ENCODE results near the gene SPINK9. TPM values are rescaled to one million over a fixed set of nuclear protein-coding genes. Genes with fewer than 3 reads are reported as not detected.

Gene SPINK9
- total RNA-seq, 2 experiments from 2014 or later = not detected

DNA sequence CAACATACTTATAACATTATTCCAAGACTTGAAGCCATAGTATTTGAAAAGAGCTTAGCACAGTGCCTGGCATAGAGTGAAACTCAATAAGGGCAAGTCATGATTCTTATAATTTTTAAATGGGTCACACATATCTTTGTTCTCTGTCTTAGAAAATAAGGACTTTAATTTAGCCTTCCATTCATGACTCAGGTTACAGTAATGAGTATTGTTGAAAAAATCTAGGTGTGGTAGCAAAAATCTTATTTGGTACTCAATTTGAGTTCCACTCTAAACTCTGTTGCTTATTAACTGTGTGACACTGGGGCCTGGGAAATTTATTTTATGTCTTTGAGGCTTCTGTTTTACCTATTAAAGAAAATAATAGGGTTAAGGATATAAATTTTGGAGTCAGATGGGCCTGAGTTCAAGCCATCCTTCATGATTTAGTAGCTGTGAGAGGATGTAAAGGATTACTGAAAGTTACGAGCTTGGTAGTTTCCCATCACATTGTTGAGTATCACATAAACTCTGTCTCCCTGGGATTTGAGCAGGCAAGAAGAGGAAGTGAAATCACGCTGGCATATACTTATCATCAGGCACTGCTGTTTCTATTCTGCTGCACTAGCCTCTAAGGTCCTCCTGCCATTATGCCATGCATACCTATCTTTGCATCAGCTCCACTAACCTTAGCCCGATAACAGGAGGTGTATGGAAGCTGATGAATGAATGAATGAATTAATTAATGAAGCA, 1.5 kb downstream of the SPINK9 start:
- no peaks in the 10 kb centered on the region for H3K9me3 Mint-ChIP-seq
- no peak for DNase-seq
- no peaks in the 10 kb centered on the region for H3K4me1 Mint-ChIP-seq (ENCODE audit: low read depth)
- intact Hi-C loops (cut with micrococcal nuclease) = no loop called here
- peaks cover 1% of the 10 kb centered on the region for H3K36me3 Mint-ChIP-seq
- H3K4me3 Mint-ChIP-seq = no peak overlapping the region
- no peak overlapping the region for H3K27ac Mint-ChIP-seq
- no peaks in the 10 kb centered on the region for H3K27me3 Mint-ChIP-seq
- CTCF ChIA-PET = no interaction called here
- POLR2A ChIA-PET = no interaction called here

DNA sequence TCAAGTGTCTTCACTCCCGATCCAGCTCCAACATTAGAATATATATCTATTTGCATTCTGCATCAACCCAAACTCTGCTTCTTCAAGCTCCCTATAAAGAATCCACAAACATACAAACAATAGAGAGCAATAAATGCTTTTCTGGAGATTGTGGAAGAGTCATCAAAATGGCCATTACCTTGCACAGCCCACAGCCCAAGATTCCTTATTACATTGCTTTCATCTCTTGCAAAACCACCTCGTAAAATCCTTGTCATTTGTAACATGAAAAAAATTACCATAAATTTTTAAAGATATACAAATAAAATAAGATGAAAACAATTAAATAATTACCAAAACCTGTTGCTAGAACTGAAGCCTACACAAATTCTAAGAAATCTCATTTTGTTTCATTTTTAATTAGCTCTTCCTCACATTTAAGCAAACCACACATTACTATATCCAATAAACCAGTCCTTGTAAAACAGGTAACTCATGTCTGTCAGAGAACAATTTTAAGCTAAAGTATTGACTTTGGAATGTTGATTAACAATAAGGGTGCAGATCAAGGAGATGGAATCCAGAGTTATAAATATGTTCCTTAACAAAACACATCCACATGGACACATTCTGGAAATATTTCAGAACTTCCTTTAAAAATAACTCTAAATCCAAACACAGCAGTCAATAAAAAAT, 7.1 kb downstream of the SPINK9 start:
- no peaks in the 10 kb centered on the region for H3K4me1 Mint-ChIP-seq (ENCODE audit: low read depth)
- POLR2A ChIA-PET = no interaction called here
- CTCF ChIA-PET = no interaction called here
- no peak overlapping the region for H3K27ac Mint-ChIP-seq
- intact Hi-C loops (cut with micrococcal nuclease) = no loop called here
- DNase-seq = no peak
- H3K36me3 Mint-ChIP-seq = peaks cover 1% of the 10 kb centered on the region
- H3K4me3 Mint-ChIP-seq = no peak overlapping the region
- no peaks in the 10 kb centered on the region for H3K9me3 Mint-ChIP-seq
- no peaks in the 10 kb centered on the region for H3K27me3 Mint-ChIP-seq

DNA sequence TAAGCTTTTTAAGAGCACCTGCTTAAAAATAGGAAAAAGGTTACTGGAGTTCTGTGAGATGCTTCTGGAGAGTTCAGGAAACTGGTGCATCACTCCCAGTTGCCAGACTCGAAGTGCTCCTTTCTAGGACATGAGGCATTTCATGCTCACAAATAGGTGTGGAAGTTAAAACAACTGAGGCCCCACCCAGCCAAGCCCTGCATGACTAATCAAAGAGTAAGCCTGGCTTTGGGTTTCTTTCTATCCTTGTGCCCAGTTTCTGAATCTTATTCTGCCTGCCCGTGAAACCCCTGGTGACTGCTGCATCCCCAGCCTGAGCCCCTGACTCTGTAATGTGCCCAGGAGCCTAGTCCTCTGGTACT, 7.7 kb downstream of the SPINK9 start:
- Mint-ChIP-seq H3K36me3 (peaks cover 1% of the 10 kb centered on the region), H3K9me3 (no peaks in the 10 kb centered on the region), H3K4me1 (ENCODE audit: low read depth) (no peaks in the 10 kb centered on the region), H3K27me3 (no peaks in the 10 kb centered on the region), H3K4me3 (no peak overlapping the region), H3K27ac (no peak overlapping the region)
- no peak for DNase-seq
- intact Hi-C loops (cut with micrococcal nuclease) = no loop called here
- POLR2A ChIA-PET = no interaction called here
- CTCF ChIA-PET = no interaction called here

DNA sequence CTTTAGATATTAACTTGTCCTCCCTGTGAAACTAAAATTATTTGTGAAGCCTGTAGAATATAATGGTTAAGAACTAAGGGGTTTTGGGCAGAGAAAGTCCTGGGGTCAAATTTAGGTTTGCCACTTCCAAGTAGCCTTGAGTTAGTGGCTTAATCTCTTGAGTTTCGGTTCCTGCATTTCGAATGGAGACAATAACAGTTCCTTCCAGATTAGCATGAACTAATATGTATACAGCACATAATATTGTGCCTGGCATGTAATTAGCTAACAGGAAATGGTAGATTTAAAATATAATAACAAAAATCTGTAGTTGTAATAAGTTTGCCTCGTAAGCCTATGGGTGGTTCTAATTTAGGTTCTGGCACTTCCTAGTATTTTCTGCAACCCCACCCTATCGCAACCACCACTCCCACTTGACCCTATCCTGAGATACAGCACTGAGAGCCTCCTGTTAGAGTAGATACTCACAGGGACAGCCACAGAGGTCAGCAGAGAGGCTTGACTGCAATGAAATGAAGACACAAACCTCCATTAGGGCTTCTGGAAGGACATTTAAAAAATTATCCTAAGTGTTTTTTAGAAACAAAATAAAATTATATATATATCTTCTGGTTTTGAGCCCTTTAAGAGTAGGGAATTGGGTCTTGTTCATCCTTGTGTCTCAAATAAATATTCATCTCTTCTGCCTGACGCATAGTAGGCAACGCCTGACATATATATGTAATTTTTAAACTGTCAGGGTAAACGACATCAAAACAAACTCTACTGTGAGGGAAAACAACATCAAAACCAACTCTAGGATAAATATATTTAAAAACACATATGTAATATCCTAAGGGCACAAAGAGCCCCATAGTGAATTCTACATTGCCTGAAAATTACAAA, 8.5 kb downstream of the SPINK9 start:
- DNase-seq = no peak
- intact Hi-C loops (cut with micrococcal nuclease) = no loop called here
- no peaks in the 10 kb centered on the region for H3K9me3 Mint-ChIP-seq
- no peak overlapping the region for H3K4me3 Mint-ChIP-seq
- peaks cover 1% of the 10 kb centered on the region for H3K36me3 Mint-ChIP-seq
- H3K27me3 Mint-ChIP-seq = no peaks in the 10 kb centered on the region
- no peak overlapping the region for H3K27ac Mint-ChIP-seq
- ChIA-PET POLR2A (no interaction called here), CTCF (no interaction called here)
- H3K4me1 Mint-ChIP-seq (ENCODE audit: low read depth) = no peaks in the 10 kb centered on the region

GRCh38 chr5:148347706-148348105, 12.3 kb downstream of the SPINK9 start:
- Mint-ChIP-seq H3K36me3 (peaks cover 2% of the 10 kb centered on the region), H3K4me3 (no peak overlapping the region), H3K27me3 (no peaks in the 10 kb centered on the region), H3K4me1 (ENCODE audit: low read depth) (no peaks in the 10 kb centered on the region), H3K9me3 (no peaks in the 10 kb centered on the region), H3K27ac (no peak overlapping the region)
- ChIA-PET CTCF (no interaction called here), POLR2A (no interaction called here)
- intact Hi-C loops (cut with micrococcal nuclease) = no loop called here
- no peak for DNase-seq

DNA sequence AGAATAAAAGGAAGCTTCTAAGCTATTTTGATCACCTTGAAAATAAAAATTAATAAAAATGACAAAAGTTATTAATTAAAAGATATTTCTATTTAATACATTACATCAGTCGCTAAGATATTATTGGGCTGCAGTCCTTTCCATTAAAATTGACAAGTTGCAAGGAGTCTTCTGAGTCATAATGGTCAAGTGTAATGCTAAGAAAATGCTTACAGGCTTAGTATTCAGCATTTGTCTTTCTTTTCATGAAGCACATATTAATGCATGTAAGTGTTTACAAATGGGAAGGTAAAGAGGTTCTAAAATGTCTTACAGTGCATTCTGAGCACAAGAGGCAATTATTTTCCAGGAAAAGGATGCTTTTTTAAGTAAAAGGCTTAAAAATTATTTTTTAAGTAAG, 17.3 kb downstream of the SPINK9 start:
- Mint-ChIP-seq H3K4me1 (ENCODE audit: low read depth) (no peaks in the 10 kb centered on the region), H3K27ac (no peak overlapping the region), H3K27me3 (no peaks in the 10 kb centered on the region), H3K9me3 (no peaks in the 10 kb centered on the region), H3K4me3 (no peak overlapping the region), H3K36me3 (peaks cover 2% of the 10 kb centered on the region)
- intact Hi-C loops (cut with micrococcal nuclease) = no loop called here
- no peak for DNase-seq
- ChIA-PET POLR2A (no interaction called here), CTCF (no interaction called here)

DNA sequence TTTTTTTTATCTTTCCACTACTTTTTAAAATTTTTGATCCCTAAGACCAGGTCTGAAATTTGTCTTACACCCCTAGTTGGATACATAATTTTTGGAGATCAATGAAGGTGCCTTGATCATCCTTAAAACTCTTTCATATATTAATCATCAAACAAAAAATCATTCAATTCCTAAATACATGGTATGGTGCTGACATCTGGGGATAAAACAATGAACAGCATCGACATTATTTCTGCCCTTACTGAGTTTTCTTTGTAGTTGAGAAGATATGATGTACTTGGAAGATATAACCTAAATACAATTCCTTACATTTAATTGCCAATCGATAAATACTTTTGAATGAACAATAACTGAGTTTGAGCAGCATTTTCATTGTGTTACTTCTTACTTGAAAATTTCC, 18.3 kb downstream of the SPINK9 start:
- H3K27me3 Mint-ChIP-seq = no peaks in the 10 kb centered on the region

GRCh38 chr5:148364343-148364742, 29.0 kb downstream of the SPINK9 start:
- ChIA-PET POLR2A (no interaction called here), CTCF (no interaction called here)
- H3K4me3 Mint-ChIP-seq = no peak overlapping the region
- no peak overlapping the region for H3K27ac Mint-ChIP-seq
- no peaks in the 10 kb centered on the region for H3K27me3 Mint-ChIP-seq
- peaks cover 11% of the 10 kb centered on the region for H3K9me3 Mint-ChIP-seq
- no peak for DNase-seq
- intact Hi-C loops (cut with micrococcal nuclease) = no loop called here
- no peaks in the 10 kb centered on the region for H3K4me1 Mint-ChIP-seq (ENCODE audit: low read depth)
- H3K36me3 Mint-ChIP-seq = peaks cover 2% of the 10 kb centered on the region

More for the DNA sequence above, 18.3 kb downstream of the SPINK9 start:
- peaks cover 2% of the 10 kb centered on the region for H3K36me3 Mint-ChIP-seq
- POLR2A ChIA-PET = no interaction called here
- H3K4me3 Mint-ChIP-seq = no peak overlapping the region
- H3K4me1 Mint-ChIP-seq (ENCODE audit: low read depth) = no peaks in the 10 kb centered on the region
- no peak for DNase-seq
- intact Hi-C loops (cut with micrococcal nuclease) = no loop called here
- no peak overlapping the region for H3K27ac Mint-ChIP-seq
- CTCF ChIA-PET = no interaction called here
- no peaks in the 10 kb centered on the region for H3K9me3 Mint-ChIP-seq

DNA sequence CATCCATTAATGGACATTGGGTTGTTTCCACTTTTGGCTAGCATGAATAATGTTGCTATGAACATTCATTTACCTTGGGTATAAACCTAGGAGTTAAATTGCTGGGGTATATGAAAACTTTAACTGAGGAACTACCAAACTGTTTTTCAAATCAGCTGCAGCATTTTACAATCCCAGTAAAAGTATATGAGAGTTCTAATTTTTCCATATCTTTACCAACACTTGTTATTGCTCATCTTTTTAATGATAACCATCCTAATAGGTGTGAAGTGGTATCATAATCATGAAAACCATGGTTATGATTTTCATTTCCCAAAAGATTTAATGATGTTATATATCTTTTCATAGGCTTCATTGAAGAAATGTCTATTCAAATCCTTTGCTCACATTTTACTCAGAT, 32.9 kb downstream of the SPINK9 start:
- Mint-ChIP-seq H3K4me3 (no peak overlapping the region), H3K4me1 (ENCODE audit: low read depth) (no peaks in the 10 kb centered on the region), H3K27me3 (peaks cover 3% of the 10 kb centered on the region), H3K27ac (no peak overlapping the region), H3K9me3 (peaks cover 15% of the 10 kb centered on the region), H3K36me3 (peaks cover 2% of the 10 kb centered on the region)
- intact Hi-C loops (cut with micrococcal nuclease) = no loop called here
- DNase-seq = no peak
- ChIA-PET POLR2A (no interaction called here), CTCF (no interaction called here)

DNA sequence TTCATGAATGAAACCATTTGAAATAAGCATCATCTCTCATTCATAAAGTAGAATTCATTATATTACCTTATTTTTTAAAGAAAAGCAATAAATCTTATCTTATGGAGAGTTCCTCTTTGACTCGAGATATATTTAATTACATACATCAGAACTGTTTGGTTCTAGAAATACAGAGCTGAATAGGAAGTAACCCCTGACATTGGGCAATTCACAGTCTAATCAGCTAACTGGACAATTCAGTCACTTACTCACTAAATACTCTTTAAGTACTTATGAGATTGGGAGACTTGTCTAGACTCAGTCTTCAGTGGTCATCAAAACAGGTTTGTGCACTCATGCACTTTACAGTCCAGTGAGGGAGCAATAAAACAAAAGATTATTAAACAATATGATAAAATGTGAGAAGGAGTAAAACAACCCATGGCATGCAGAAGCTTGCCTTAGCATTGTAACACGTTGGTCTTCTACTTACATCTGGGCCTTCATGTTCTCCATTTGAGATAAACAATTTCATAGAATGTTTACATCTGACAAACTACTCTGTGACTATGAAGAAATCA, 36.9 kb downstream of the SPINK9 start:
- no peak overlapping the region for H3K4me3 Mint-ChIP-seq
- CTCF ChIA-PET = interaction anchor here (1.2 kb wide), 1 partner anchor 72 kb away, joined by 4 read pairs; no protein-coding TSS in a partner anchor

DNA sequence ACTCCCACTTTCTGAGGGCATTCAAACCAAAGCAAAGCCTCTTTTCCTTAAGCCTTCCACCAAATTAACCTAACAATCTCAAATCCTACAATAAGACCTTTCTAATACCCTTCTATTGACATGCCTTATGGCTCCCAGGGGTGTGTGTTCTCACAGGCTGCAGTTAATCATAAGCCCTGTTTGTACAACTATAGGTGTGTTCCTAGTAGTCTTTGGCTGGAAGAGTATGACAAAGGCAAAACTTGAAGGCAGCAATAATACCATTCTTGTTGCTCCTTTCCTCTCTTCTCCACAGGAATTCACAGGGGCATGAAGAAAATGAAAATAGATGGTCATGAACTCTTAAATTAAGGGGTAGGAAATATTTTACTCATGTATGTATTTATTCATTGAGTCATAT, 37.5 kb downstream of the SPINK9 start:
- Mint-ChIP-seq H3K4me3 (no peak overlapping the region), H3K27ac (no peak overlapping the region), H3K36me3 (peaks cover 6% of the 10 kb centered on the region), H3K4me1 (ENCODE audit: low read depth) (no peaks in the 10 kb centered on the region), H3K9me3 (peaks cover 14% of the 10 kb centered on the region), H3K27me3 (peaks cover 3% of the 10 kb centered on the region)
- ChIA-PET CTCF (interaction anchor here (1.2 kb wide), 1 partner anchor 71 kb away, joined by 4 read pairs; no protein-coding TSS in a partner anchor), POLR2A (no interaction called here)
- intact Hi-C loops (cut with micrococcal nuclease) = loop anchor here (10.0 kb wide), 1 partner anchor 418 kb away; no protein-coding TSS in a partner anchor
- no peak for DNase-seq

More for the DNA sequence above, 36.9 kb downstream of the SPINK9 start:
- intact Hi-C loops (cut with micrococcal nuclease) = loop anchor here (10.0 kb wide), 1 partner anchor 417 kb away; no protein-coding TSS in a partner anchor
- H3K36me3 Mint-ChIP-seq = peaks cover 2% of the 10 kb centered on the region
- H3K27me3 Mint-ChIP-seq = peaks cover 3% of the 10 kb centered on the region
- no peaks in the 10 kb centered on the region for H3K4me1 Mint-ChIP-seq (ENCODE audit: low read depth)
- POLR2A ChIA-PET = no interaction called here
- no peak for DNase-seq
- H3K27ac Mint-ChIP-seq = no peak overlapping the region
- peaks cover 15% of the 10 kb centered on the region for H3K9me3 Mint-ChIP-seq
